ENCODE measurements around the gene RUNDC3A. TPM values are rescaled to one million over a fixed set of nuclear protein-coding genes. Genes with fewer than 3 reads are reported as not detected.
"Not testable (repeated sequence)": the region's sequence is repeated elsewhere in the genome, so short reads cannot be mapped to it uniquely, and the experiment has no call there.

The RUNDC3A gene
- total RNA-seq, 2 experiments from 2014 or later, result 0.10 TPM

- H3K4me1 Mint-ChIP-seq, result peaks cover 25% of the 10 kb centered on the region
- H3K4me3 Mint-ChIP-seq, result peak within 1 kb of the TSS; percentile 83
- ChIA-PET CTCF (interaction anchor here (0.6 to 1.5 kb wide), 3 partner anchors 8 to 115 kb away, joined by 3 to 6 read pairs (median 4); no protein-coding TSS in a partner anchor), POLR2A (interaction anchor here (1.1 to 1.5 kb wide), 2 partner anchors 105 to 121 kb away, joined by 3 to 6 read pairs; partner anchors contain the start of gene UBTF)
- peak within 1 kb of the TSS; percentile 98 for H3K27ac Mint-ChIP-seq
- peak; percentile 93 for DNase-seq
- H3K27me3 Mint-ChIP-seq, result no peaks in the 10 kb centered on the region
- peaks cover 8% of the 10 kb centered on the region for H3K36me3 Mint-ChIP-seq (ENCODE audit: low read depth)
- H3K9me3 Mint-ChIP-seq, result no peaks in the 10 kb centered on the region
These were observed 16.3 kb downstream of the RUNDC3A start, which contains the start of gene SLC25A39 for GRCh38 chr17:44324571-44325275. Gene SLC25A39, minus strand, starts transcription at chr17:44324823. Its CDS starts 1,261 bp downstream, at chr17:44323562.

GRCh38 chr17:44326861-44327444 is 18.6 kb downstream of the RUNDC3A start:
- Mint-ChIP-seq H3K4me1 (peaks cover 31% of the 10 kb centered on the region), H3K27ac (peak overlapping the region; percentile 86), H3K9me3 (no peaks in the 10 kb centered on the region), H3K36me3 (ENCODE audit: low read depth) (peaks cover 6% of the 10 kb centered on the region), H3K4me3 (peak overlapping the region; percentile 72), H3K27me3 (no peaks in the 10 kb centered on the region)
- peak; percentile 96 for DNase-seq
- POLR2A ChIA-PET, result no interaction called here
- CTCF ChIA-PET, result interaction anchor here (0.7 to 1.2 kb wide), 6 partner anchors 9 to 203 kb away, joined by 3 to 10 read pairs (median 4); partner anchors contain the start of gene HDAC5

- Mint-ChIP-seq H3K9me3 (no peaks in the 10 kb centered on the region), H3K4me1 (peaks cover 25% of the 10 kb centered on the region), H3K4me3 (peak overlapping the region; percentile 22), H3K27me3 (no peaks in the 10 kb centered on the region), H3K36me3 (ENCODE audit: low read depth) (peaks cover 3% of the 10 kb centered on the region), H3K27ac (peak overlapping the region; percentile 46)
- CTCF ChIA-PET, result interaction anchor here (1.0 to 1.7 kb wide), 7 partner anchors 10 to 124 kb away, joined by 3 to 8 read pairs (median 4); no protein-coding TSS in a partner anchor
- DNase-seq, result no peak
- POLR2A ChIA-PET, result no interaction called here
These were observed 19.5 kb downstream of the RUNDC3A start for GRCh38 chr17:44327715-44328449.

DNA sequence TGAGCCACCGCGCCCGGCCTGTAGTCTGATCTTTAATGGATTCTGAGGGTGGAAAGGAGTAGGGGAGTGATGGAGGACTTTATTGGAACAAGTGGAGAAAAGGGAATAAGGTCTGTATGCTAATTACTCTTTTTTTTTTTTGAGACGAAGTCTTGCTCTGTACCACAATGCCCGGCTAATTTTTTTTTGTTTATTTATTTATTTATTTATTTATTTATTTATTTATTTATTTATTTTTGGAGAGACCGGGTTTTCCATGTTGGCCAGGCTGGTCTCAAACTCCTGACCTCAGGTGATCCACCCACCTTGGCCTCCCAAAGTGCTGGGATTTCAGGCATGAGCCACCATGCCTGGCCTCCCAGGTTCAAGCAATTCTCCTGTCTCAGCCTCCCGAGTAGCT is 21.1 kb downstream of the RUNDC3A start:
- not testable (repeated sequence) for H3K36me3 Mint-ChIP-seq (ENCODE audit: low read depth); H3K4me3 Mint-ChIP-seq; H3K9me3 Mint-ChIP-seq; DNase-seq; H3K27me3 Mint-ChIP-seq; H3K27ac Mint-ChIP-seq
- CTCF ChIA-PET, result interaction anchor here (0.7 to 4.9 kb wide), 3 partner anchors 112 to 405 kb away, joined by 3 to 34 read pairs (median 5); no protein-coding TSS in a partner anchor
- H3K4me1 Mint-ChIP-seq, result peaks cover 17% of the 10 kb centered on the region
- POLR2A ChIA-PET, result interaction anchor here (0.6 kb wide), 1 partner anchor 16 kb away, joined by 3 read pairs; no protein-coding TSS in a partner anchor

GRCh38 chr17:44330263-44330662 is 21.9 kb downstream of the RUNDC3A start:
- DNase-seq; H3K9me3 Mint-ChIP-seq; H3K27me3 Mint-ChIP-seq; H3K27ac Mint-ChIP-seq; POLR2A ChIA-PET; H3K36me3 Mint-ChIP-seq (ENCODE audit: low read depth); H3K4me3 Mint-ChIP-seq: not testable (repeated sequence)
- H3K4me1 Mint-ChIP-seq, result peaks cover 17% of the 10 kb centered on the region
- CTCF ChIA-PET, result interaction anchor here (0.6 to 4.9 kb wide), 10 partner anchors 11 to 406 kb away, joined by 3 to 34 read pairs (median 4); partner anchors contain the start of gene ATXN7L3

DNA sequence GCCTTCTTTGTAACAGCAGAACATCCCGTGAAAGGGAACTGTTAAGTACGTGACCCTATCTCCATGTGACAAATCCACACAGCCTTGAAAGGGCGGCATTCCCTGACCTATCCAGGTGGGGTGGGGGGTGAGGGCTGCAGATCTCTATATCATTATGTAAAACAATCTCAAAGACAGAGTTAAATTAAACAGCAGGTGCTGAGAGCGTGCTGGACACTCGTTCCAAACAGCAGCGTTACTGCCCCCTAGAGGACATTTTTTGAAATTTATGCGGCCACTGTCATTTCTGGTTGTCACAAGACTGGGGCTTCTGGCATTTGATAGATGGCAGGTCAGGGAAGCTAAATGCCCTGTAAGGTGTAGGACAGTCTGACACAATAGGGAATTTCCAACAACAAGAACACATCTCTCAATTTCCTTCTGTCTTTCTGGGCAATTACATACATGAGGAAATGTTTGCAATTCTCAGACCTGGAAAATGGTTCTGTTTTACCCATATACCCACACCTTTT is 22.9 kb downstream of the RUNDC3A start:
- no peak overlapping the region for H3K27ac Mint-ChIP-seq
- peak; percentile 83 for DNase-seq
- CTCF ChIA-PET, result interaction anchor here (0.6 to 4.9 kb wide), 16 partner anchors 10 to 333 kb away, joined by 3 to 34 read pairs (median 4); partner anchors contain the start of gene FAM171A2
- H3K27me3 Mint-ChIP-seq, result no peaks in the 10 kb centered on the region
- no peaks in the 10 kb centered on the region for H3K9me3 Mint-ChIP-seq
- no peak overlapping the region for H3K4me3 Mint-ChIP-seq
- no peaks in the 10 kb centered on the region for H3K36me3 Mint-ChIP-seq (ENCODE audit: low read depth)
- peaks cover 17% of the 10 kb centered on the region for H3K4me1 Mint-ChIP-seq
- POLR2A ChIA-PET, result no interaction called here

DNA sequence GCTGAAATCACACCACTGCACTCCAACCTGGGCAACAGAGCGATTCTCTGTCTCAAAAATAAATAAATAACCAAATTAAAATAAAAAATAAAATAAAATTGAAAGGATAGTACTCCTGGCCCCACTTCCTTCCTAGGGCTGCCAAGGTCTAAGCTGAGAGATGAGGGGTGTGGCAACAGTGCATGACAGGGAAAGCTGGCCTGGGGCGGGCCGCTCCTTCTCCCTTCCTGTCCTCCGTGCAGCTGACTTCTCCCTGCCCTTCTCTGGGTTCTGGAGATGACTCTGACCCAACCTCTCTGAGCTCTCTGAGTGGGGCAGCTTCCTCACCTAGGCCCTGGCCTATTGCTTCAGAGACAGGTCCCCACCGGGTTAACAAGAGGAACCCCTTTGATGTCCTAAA is 25.0 kb downstream of the RUNDC3A start:
- Mint-ChIP-seq H3K4me1 (peaks cover 6% of the 10 kb centered on the region), H3K4me3 (no peak overlapping the region), H3K27ac (no peak overlapping the region), H3K27me3 (peaks cover 2% of the 10 kb centered on the region), H3K36me3 (ENCODE audit: low read depth) (no peaks in the 10 kb centered on the region), H3K9me3 (no peaks in the 10 kb centered on the region)
- POLR2A ChIA-PET, result no interaction called here
- CTCF ChIA-PET, result interaction anchor here (0.7 to 4.9 kb wide), 5 partner anchors 13 to 135 kb away, joined by 3 to 34 read pairs (median 5); no protein-coding TSS in a partner anchor
- no peak for DNase-seq

DNA sequence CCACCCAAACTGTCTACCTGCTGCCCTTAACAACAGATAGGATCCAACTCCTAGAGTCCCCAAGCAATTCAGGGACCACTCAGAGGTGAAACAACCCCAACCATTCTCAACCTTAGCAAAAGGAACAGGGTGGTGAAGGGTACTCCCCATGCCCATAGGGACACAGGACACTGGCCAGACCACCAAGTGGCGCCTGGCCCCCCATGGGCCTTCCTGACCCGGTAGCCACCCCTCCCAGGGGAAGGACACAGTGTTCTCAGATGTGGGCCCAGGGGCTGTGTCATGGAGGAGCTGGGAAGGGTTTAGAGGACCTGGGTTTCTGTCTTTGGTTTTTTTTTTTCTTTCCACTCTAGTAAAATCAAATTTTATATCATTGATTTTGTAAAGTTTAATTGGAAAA is 25.9 kb downstream of the RUNDC3A start:
- Mint-ChIP-seq H3K36me3 (ENCODE audit: low read depth) (no peaks in the 10 kb centered on the region), H3K4me3 (no peak overlapping the region), H3K4me1 (peaks cover 6% of the 10 kb centered on the region), H3K9me3 (no peaks in the 10 kb centered on the region), H3K27me3 (peaks cover 2% of the 10 kb centered on the region), H3K27ac (no peak overlapping the region)
- no peak for DNase-seq
- ChIA-PET POLR2A (no interaction called here), CTCF (interaction anchor here (1.4 to 4.9 kb wide), 2 partner anchors 124 kb away, joined by 11 to 34 read pairs; no protein-coding TSS in a partner anchor)

- H3K9me3 Mint-ChIP-seq, result no peaks in the 10 kb centered on the region
- H3K4me1 Mint-ChIP-seq, result peaks cover 6% of the 10 kb centered on the region
- ChIA-PET POLR2A (no interaction called here), CTCF (interaction anchor here (1.3 to 1.4 kb wide), 3 partner anchors 16 to 124 kb away, joined by 4 to 11 read pairs (median 4); no protein-coding TSS in a partner anchor)
- H3K4me3 Mint-ChIP-seq, result no peak overlapping the region
- H3K36me3 Mint-ChIP-seq (ENCODE audit: low read depth), result no peaks in the 10 kb centered on the region
- no peak for DNase-seq
- H3K27me3 Mint-ChIP-seq, result peaks cover 2% of the 10 kb centered on the region
- H3K27ac Mint-ChIP-seq, result no peak overlapping the region
These were observed 26.3 kb downstream of the RUNDC3A start for GRCh38 chr17:44334727-44335126.

DNA sequence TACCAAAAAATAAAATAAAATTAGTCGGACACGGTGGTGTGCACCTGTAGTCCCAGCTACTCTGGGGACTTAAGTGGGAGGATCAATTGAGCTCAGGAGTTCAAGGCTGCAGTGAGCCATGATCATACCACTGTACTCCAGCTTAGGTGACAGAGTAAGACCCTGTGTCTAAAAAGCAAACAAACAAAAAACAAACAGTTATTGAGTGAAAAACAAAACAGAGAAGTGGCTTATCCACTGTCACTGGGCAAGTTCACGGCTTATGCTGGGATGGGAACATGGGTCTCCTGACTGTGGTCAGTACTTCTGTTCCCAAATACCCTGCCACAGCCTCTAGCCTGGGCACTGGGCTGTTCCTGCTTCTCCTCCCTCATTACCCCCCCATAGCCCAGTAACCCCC is 27.2 kb downstream of the RUNDC3A start:
- H3K36me3 Mint-ChIP-seq (ENCODE audit: low read depth), result no peaks in the 10 kb centered on the region
- ChIA-PET CTCF (interaction anchor here (0.6 to 1.4 kb wide), 5 partner anchors 15 to 938 kb away, joined by 3 to 11 read pairs (median 4); no protein-coding TSS in a partner anchor), POLR2A (no interaction called here)
- H3K27ac Mint-ChIP-seq, result no peak overlapping the region
- H3K4me3 Mint-ChIP-seq, result no peak overlapping the region
- H3K4me1 Mint-ChIP-seq, result peaks cover 6% of the 10 kb centered on the region
- H3K9me3 Mint-ChIP-seq, result no peaks in the 10 kb centered on the region
- no peak for DNase-seq
- H3K27me3 Mint-ChIP-seq, result peaks cover 2% of the 10 kb centered on the region

GRCh38 chr17:44335968-44336367 is 27.6 kb downstream of the RUNDC3A start:
- Mint-ChIP-seq H3K36me3 (ENCODE audit: low read depth) (no peaks in the 10 kb centered on the region), H3K9me3 (no peaks in the 10 kb centered on the region), H3K4me3 (no peak overlapping the region), H3K27ac (no peak overlapping the region), H3K4me1 (peaks cover 6% of the 10 kb centered on the region), H3K27me3 (peaks cover 3% of the 10 kb centered on the region)
- POLR2A ChIA-PET, result no interaction called here
- no peak for DNase-seq
- CTCF ChIA-PET, result interaction anchor here (0.6 to 1.4 kb wide), 6 partner anchors 14 to 938 kb away, joined by 3 to 11 read pairs (median 4); no protein-coding TSS in a partner anchor

- H3K4me3 Mint-ChIP-seq, result no peak overlapping the region
- no peaks in the 10 kb centered on the region for H3K4me1 Mint-ChIP-seq
- ChIA-PET CTCF (interaction anchor here (1.0 to 1.4 kb wide), 2 partner anchors 13 to 128 kb away, joined by 4 to 7 read pairs; no protein-coding TSS in a partner anchor), POLR2A (interaction anchor here (0.6 kb wide), 1 partner anchor 141 kb away, joined by 3 read pairs; no protein-coding TSS in a partner anchor)
- H3K27ac Mint-ChIP-seq, result peak overlapping the region; percentile 25
- DNase-seq, result no peak
- peaks cover 6% of the 10 kb centered on the region for H3K27me3 Mint-ChIP-seq
- no peaks in the 10 kb centered on the region for H3K9me3 Mint-ChIP-seq
- no peaks in the 10 kb centered on the region for H3K36me3 Mint-ChIP-seq (ENCODE audit: low read depth)
These were observed 30.3 kb downstream of the RUNDC3A start for GRCh38 chr17:44338702-44339101.

Data from activated CD4-positive, alpha-beta T cell treated with anti-CD3 and anti-CD28 coated beads, Interleukin-2, amount 10 ng/mL, durations not matched to agents 7 days and 5 days (primary cell).